ENCODE data around the gene CACNA1D.

GRCh38 chr3:53592862-53593261, 98.5 kb downstream of the CACNA1D start:
- TF ChIP-seq POLR2A (IDR thresholded peaks at IDR 0.05; ENCODE audit: low read depth, low read length) = no peak
- no peak for TF ChIP-seq TAF1 (IDR thresholded peaks at IDR 0.05; ENCODE audit: borderline replicate concordance, low read depth, low read length)
- TF ChIP-seq POLR2AphosphoS5 (IDR thresholded peaks at IDR 0.05; ENCODE audit: low read depth, low read length) = no peak

Measured in GM12892 (cell line).